ENCODE measurements around the gene LAMC2.

The LAMC2 gene

GRCh38 chr1:183291216-183291762 lies 105.2 kb downstream of the LAMC2 start:
- no peak for TF ChIP-seq CTCF (conservative IDR thresholded peaks at IDR 0.05; ENCODE audit: control insufficient read depth, insufficient read depth, low read depth, low read length)

GRCh38 chr1:183291802-183292514 lies 105.9 kb downstream of the LAMC2 start:
- TF ChIP-seq CTCF (conservative IDR thresholded peaks at IDR 0.05; ENCODE audit: control insufficient read depth, insufficient read depth, low read depth, low read length), result no peak
- peak; percentile 67 for DNase-seq (ENCODE audit: low read depth)
- no peak overlapping the region for H3K4me3 ChIP-seq (ENCODE audit: control insufficient read depth, low read depth, low read length)

More at GRCh38 chr1:183291216-183291762, 105.2 kb downstream of the LAMC2 start:
- H3K4me3 ChIP-seq (ENCODE audit: control insufficient read depth, low read depth, low read length), result no peak overlapping the region
- no peak for DNase-seq (ENCODE audit: low read depth)

GRCh38 chr1:183293241-183293640 lies 107.2 kb downstream of the LAMC2 start:
- no peak overlapping the region for H3K4me3 ChIP-seq (ENCODE audit: control insufficient read depth, low read depth, low read length)
- DNase-seq (ENCODE audit: low read depth), result no peak
- no peak for TF ChIP-seq CTCF (conservative IDR thresholded peaks at IDR 0.05; ENCODE audit: control insufficient read depth, insufficient read depth, low read depth, low read length)

GRCh38 chr1:183293876-183294275 lies 107.8 kb downstream of the LAMC2 start:
- DNase-seq (ENCODE audit: low read depth), result no peak
- H3K4me3 ChIP-seq (ENCODE audit: control insufficient read depth, low read depth, low read length), result no peak overlapping the region
- no peak for TF ChIP-seq CTCF (conservative IDR thresholded peaks at IDR 0.05; ENCODE audit: control insufficient read depth, insufficient read depth, low read depth, low read length)

All from fibroblast of mammary gland (primary cell).